T-helper 17 cell (primary cell): ENCODE measurements around the gene PTPRR. TPM values are rescaled to one million over a fixed set of nuclear protein-coding genes. Genes with fewer than 3 reads are reported as not detected.

Source experiments
- total RNA-seq, 4 donors: library from RNA in 2 of 4; stranded (reverse) in 2 of 4; gene quantifications; one replicate each; pipeline ENCODE4 v1.2.3 and lab custom pipeline; 2022 to 2026

PTPRR gene
- total RNA-seq, 2 donors from 2014 or later = not detected

Other genes with a start within 250 kb of the PTPRR start
- gene TSPAN8, start 237.3 kb upstream of the PTPRR start, total RNA-seq = not detected